ENCODE measurements around the gene KLHL18.

DNA sequence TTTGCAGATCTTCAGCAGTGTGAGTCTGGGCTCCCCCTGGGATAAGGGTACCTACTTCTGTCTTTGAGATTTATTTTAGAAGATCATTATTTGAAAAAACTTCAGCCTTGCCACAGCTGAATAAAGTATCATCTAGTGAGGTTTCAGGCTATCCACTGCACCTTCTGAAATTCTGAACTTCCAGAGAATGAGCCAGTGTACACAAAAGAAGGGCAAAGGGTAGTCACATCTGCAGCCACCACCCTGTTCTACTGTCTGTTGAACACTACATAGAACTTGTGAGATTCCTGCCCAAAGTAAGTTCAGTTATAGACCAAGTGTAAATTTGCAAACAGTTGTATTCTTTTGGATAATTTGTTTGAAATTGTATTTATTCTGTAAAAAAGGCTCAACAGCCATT, 60.1 kb downstream of the KLHL18 start:
- TF ChIP-seq, protein P1, sequence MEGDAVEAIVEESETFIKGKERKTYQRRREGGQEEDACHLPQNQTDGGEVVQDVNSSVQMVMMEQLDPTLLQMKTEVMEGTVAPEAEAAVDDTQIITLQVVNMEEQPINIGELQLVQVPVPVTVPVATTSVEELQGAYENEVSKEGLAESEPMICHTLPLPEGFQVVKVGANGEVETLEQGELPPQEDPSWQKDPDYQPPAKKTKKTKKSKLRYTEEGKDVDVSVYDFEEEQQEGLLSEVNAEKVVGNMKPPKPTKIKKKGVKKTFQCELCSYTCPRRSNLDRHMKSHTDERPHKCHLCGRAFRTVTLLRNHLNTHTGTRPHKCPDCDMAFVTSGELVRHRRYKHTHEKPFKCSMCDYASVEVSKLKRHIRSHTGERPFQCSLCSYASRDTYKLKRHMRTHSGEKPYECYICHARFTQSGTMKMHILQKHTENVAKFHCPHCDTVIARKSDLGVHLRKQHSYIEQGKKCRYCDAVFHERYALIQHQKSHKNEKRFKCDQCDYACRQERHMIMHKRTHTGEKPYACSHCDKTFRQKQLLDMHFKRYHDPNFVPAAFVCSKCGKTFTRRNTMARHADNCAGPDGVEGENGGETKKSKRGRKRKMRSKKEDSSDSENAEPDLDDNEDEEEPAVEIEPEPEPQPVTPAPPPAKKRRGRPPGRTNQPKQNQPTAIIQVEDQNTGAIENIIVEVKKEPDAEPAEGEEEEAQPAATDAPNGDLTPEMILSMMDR (conservative IDR thresholded peaks at IDR 0.05; ENCODE audit: low read depth, low read length): no peak
- TF ChIP-seq POLR2A (IDR thresholded peaks at IDR 0.05; ENCODE audit: low read depth, low read length) (no peak), RAD21 (IDR thresholded peaks at IDR 0.05; ENCODE audit: low read length) (no peak), NFE2L2 (IDR thresholded peaks at IDR 0.05; ENCODE audit: low read depth, low read length) (no peak), BHLHE40 (IDR thresholded peaks at IDR 0.05; ENCODE audit: low read depth, low read length) (no peak), RFX5 (IDR thresholded peaks at IDR 0.05; ENCODE audit: low read depth, low read length) (no peak), ELK1 (IDR thresholded peaks at IDR 0.05; ENCODE audit: borderline replicate concordance, low read depth, low read length) (no peak)

Measured in IMR-90 (cell line).